ENCODE measurements around the gene FUT8. TPM values are rescaled to one million over a fixed set of nuclear protein-coding genes. Genes with fewer than 3 reads are reported as not detected.

FUT8 gene
- total RNA-seq, 1 donor from 2014 or later, result 56.6 TPM

- Mint-ChIP-seq H3K36me3 (ENCODE audit: unreplicated experiment) (no peaks in the 10 kb centered on the region), H3K27ac (ENCODE audit: unreplicated experiment) (no peak overlapping the region), H3K27me3 (ENCODE audit: unreplicated experiment) (no peaks in the 10 kb centered on the region), H3K4me1 (ENCODE audit: low read depth, unreplicated experiment) (no peaks in the 10 kb centered on the region), H3K9me3 (ENCODE audit: unreplicated experiment) (no peaks in the 10 kb centered on the region), H3K4me3 (ENCODE audit: unreplicated experiment) (no peak overlapping the region)
- DNase-seq, result no peak
- no peak for TF ChIP-seq CTCF (IDR thresholded peaks at IDR 0.05; ENCODE audit: partially characterized antibody, unreplicated experiment)
Measured at GRCh38 chr14:65606460-65606859, 193.9 kb downstream of the FUT8 start.

GRCh38 chr14:65613131-65613650, 200.7 kb downstream of the FUT8 start:
- no peak for TF ChIP-seq CTCF (IDR thresholded peaks at IDR 0.05; ENCODE audit: partially characterized antibody, unreplicated experiment)
- no peaks in the 10 kb centered on the region for H3K9me3 Mint-ChIP-seq (ENCODE audit: unreplicated experiment)
- DNase-seq, result no peak
- H3K4me1 Mint-ChIP-seq (ENCODE audit: low read depth, unreplicated experiment), result peaks cover 19% of the 10 kb centered on the region
- H3K36me3 Mint-ChIP-seq (ENCODE audit: unreplicated experiment), result no peaks in the 10 kb centered on the region
- H3K4me3 Mint-ChIP-seq (ENCODE audit: unreplicated experiment), result no peak overlapping the region
- no peak overlapping the region for H3K27ac Mint-ChIP-seq (ENCODE audit: unreplicated experiment)
- peaks cover 1% of the 10 kb centered on the region for H3K27me3 Mint-ChIP-seq (ENCODE audit: unreplicated experiment)

- Mint-ChIP-seq H3K27me3 (ENCODE audit: unreplicated experiment) (peaks cover 1% of the 10 kb centered on the region), H3K27ac (ENCODE audit: unreplicated experiment) (no peak overlapping the region), H3K9me3 (ENCODE audit: unreplicated experiment) (no peaks in the 10 kb centered on the region), H3K4me3 (ENCODE audit: unreplicated experiment) (no peak overlapping the region), H3K36me3 (ENCODE audit: unreplicated experiment) (no peaks in the 10 kb centered on the region), H3K4me1 (ENCODE audit: low read depth, unreplicated experiment) (peaks cover 18% of the 10 kb centered on the region)
- DNase-seq, result no peak
- no peak for TF ChIP-seq CTCF (IDR thresholded peaks at IDR 0.05; ENCODE audit: partially characterized antibody, unreplicated experiment)
Measured at GRCh38 chr14:65618996-65619395, 206.5 kb downstream of the FUT8 start.

- no peak overlapping the region for H3K27ac Mint-ChIP-seq (ENCODE audit: unreplicated experiment)
- H3K4me1 Mint-ChIP-seq (ENCODE audit: low read depth, unreplicated experiment), result peaks cover 10% of the 10 kb centered on the region
- no peak overlapping the region for H3K4me3 Mint-ChIP-seq (ENCODE audit: unreplicated experiment)
- peaks cover 1% of the 10 kb centered on the region for H3K27me3 Mint-ChIP-seq (ENCODE audit: unreplicated experiment)
- no peaks in the 10 kb centered on the region for H3K9me3 Mint-ChIP-seq (ENCODE audit: unreplicated experiment)
- no peak for DNase-seq
- H3K36me3 Mint-ChIP-seq (ENCODE audit: unreplicated experiment), result no peaks in the 10 kb centered on the region
- no peak for TF ChIP-seq CTCF (IDR thresholded peaks at IDR 0.05; ENCODE audit: partially characterized antibody, unreplicated experiment)
Measured at GRCh38 chr14:65620195-65620594, 207.7 kb downstream of the FUT8 start.

DNA sequence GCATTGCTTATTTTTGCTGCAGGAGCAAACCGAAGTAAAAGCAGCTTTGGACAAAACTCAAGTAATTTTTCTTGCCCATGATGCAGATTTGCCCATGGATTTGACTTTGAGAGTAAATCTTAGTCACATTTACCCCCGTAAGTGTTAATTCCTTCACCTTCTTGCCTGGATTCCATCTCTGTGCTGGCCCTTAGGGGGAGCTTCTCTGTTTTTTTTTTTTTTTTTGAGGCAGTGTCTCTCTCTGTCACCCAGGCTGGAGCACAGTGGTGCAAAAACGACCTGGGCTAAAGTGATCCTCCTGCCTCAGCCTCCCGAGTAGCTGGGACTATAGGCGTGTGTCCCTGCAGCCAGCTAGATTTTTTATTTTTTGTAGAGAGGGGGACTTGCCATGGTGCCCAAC, 210.2 kb downstream of the FUT8 start:
- Mint-ChIP-seq H3K4me3 (ENCODE audit: unreplicated experiment) (no peak overlapping the region), H3K27me3 (ENCODE audit: unreplicated experiment) (no peaks in the 10 kb centered on the region), H3K9me3 (ENCODE audit: unreplicated experiment) (no peaks in the 10 kb centered on the region), H3K36me3 (ENCODE audit: unreplicated experiment) (no peaks in the 10 kb centered on the region), H3K4me1 (ENCODE audit: low read depth, unreplicated experiment) (no peaks in the 10 kb centered on the region), H3K27ac (ENCODE audit: unreplicated experiment) (no peak overlapping the region)
- no peak for TF ChIP-seq CTCF (IDR thresholded peaks at IDR 0.05; ENCODE audit: partially characterized antibody, unreplicated experiment)
- DNase-seq, result no peak

All from glutamatergic neuron (in vitro differentiated cells).